Stimulated activated CD4-positive, alpha-beta T cell treated with anti-CD3 and anti-CD28 coated beads, Interleukin-15, amount 100 ng/mL, for 24 hours (primary cell): Measurements from ENCODE around the gene ORC6.
"Not testable (repeated sequence)": the region's sequence is repeated elsewhere in the genome, so short reads cannot be mapped to it uniquely, and the experiment has no call there.

Experiments used
- DNase-seq: peaks from one replicate; pipeline ENCODE4 v3.0.0-alpha.2; 2020

Gene ORC6, protein sequence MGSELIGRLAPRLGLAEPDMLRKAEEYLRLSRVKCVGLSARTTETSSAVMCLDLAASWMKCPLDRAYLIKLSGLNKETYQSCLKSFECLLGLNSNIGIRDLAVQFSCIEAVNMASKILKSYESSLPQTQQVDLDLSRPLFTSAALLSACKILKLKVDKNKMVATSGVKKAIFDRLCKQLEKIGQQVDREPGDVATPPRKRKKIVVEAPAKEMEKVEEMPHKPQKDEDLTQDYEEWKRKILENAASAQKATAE

DNA sequence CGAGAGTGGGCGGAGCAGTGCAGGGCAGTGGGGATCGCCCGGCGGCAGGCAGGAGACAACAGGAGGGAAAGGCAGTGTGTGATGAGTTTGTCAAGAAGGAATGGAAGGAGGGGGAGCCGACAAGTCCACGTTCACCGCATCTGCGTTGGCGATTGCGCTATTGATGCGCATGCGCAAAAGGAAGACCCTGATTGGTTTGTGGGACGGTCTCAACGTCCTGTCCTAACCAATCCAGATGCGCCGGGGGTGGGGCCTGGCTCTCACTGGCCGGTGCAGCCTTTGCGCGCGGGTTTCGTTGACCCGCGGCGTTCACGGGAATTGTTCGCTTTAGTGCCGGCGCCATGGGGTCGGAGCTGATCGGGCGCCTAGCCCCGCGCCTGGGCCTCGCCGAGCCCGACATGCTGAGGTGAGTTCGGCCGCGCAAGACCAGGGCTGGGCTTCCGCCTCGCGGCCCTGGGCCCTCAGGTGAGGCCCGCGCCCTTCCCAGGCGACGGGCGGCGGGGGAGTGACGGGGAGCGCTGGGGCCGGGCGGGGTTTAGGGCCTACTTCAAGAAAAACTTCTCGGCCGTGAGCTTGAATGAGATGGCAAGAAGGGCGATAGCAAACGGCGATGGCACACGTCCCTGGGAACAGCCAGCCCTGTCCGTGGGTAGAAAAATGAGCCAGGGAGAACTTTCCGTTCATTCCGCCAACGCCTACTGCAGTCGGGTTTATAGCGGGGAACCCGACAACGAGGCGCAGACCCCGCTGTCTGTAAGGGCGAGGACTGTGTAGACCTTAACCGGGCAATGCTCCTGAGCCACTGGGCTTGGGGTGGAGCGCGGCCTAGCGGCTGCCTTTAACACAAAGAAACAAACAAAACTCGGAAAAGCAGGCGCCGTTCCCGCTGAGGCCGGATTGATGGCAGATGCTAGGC lies at the start of gene ORC6:
Gene ORC6 (plus strand): TSS at position 295 of the 916 bp plus-strand sequence. CDS start 47 bp downstream, at position 342.
- peak; percentile 99 for DNase-seq

DNA sequence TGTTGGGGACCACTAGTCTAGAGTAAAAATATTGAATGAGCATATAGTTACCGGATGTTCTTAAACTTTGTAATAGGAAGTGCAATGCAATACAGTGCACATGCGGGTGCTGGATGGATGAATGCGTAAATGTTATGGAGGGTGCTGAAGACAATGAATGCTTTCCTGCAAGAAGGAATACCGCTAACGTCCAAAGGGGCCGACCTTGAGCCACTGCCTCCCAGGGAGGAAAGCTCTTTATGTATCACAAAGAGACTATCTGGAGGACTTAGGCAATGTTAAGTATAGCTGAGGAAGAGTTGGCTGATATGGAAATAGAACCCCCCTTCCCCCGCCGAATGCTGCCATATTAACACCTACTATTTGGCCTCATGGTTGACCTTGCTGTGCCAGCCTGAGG lies 40.8 kb upstream of the ORC6 start:
- DNase-seq: no peak

DNA sequence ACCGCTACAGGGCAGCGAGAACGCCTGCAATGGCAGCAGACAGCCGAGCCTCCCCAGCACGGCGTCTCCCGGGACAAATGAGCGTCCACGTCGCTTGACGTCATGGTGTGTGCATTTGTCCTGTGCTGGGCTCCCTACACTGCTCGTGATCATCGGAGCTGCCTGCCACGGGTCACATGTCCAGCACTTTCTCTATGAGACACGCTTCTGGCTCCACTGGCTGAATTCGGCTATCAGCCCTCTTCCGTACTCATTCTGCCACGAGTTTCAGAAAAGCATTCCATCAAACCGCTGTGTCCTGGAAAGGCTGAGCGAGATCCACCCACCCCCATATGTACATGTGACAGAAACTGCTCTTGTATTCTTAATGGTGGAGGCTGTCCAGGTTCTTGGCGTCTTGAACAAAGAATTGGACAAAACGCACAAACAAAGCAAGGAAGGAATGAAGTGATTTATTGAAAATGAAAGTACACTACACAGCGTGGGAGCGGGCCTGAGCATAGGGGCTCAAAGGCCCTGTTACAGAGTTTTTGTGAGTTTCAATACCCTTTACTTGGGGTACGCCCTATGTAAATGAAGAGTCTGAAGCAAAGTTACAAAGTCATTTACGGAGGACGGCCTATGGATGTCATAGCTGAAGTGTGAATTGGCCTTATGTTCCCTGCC lies 39.7 kb upstream of the ORC6 start:
- no peak for DNase-seq

DNA sequence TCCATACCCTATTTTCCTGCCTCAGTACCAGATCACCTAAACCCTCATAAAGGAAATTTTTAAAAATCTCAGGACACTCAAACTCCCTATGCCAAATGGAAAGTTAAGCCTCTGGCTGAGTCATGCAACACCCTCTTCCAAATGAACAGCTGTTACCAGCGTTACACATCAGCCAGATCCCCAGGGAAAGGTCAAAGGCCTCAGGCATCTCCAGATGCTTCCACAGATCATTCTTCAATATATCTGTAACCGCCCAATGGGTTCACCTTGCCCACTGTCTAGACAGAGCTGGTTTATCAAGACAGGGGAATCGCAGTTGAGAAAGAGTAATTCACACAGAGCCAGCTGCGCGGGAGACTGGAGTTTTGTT lies 39.2 kb upstream of the ORC6 start:
- DNase-seq: no peak

GRCh38 chr16:46651305-46651704 lies 38.2 kb upstream of the ORC6 start:
- no peak for DNase-seq

- peak; percentile 41 for DNase-seq
Measured at GRCh38 chr16:46658925-46659324, 30.5 kb upstream of the ORC6 start.

GRCh38 chr16:46662123-46662522 lies 27.3 kb upstream of the ORC6 start:
- no peak for DNase-seq

DNA sequence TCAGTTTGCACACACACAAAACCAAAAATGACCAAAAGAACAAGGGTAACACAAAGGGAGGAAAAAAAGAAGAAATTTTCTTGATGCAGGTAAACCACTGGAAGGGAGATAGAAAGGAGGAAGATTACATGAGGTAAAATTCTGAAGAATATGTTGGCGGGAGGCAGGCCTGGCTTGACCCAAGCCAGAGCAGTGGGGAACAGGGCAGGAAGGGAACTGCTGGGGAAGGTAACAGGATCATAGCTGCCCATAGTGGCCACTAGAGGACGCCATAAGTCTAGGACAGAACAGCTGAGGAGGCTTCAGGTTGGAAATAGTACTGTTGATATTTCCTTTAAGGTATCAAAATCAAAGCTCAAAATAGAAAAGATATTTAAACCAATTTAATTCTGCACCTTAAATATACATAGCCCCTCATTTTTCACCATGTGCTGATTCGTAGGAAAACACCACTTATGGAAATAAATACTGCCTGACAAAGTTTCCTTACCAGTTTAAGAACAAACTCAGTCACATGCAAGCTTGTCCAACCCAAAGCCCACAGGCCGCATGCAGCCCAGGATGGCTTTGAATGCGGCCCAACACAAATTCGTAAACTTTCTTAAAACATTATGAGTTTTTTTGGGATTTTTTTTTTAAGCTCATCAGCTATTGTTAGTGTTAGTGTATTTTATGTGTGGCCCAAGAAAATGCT lies 16.0 kb upstream of the ORC6 start:
- peak; percentile 49 for DNase-seq

DNA sequence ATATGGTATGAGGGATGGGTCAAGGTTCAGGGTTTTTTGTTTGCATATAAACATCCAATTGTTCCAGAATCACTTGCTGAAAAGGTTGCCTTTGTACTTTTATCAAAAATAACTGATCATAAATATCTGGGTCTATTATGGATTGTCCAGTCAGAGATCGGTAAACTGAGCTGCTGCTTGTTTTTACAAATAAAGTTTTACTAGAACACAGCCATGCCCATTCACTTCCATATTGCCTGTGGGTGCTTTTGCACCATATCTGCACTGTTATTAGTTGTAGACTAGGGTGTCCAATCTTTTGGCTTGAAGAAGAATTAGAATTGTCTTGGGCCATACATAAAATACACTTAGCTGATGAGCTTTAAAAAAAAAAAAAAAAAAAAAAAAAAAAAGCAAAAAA lies 11.5 kb upstream of the ORC6 start:
- DNase-seq: not testable (repeated sequence)

DNA sequence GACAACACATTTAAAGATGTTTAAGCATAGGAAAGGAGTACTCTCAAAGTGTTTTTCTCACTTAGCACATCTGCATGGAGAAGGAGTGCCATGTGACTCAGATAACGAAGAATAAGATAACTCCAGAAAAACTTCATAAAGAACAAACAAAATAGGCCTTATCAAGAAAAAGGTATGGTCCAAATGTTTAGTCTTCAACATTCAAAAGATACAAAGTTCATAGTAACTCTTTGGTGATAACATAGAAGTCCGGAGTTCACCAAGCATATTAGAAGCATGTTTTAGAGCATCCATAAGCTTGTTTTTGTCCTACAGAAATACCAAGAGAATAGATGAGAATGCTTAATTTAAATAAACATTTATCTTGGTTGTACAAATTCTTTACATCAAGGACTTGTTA lies 7.6 kb upstream of the ORC6 start:
- DNase-seq: not testable (repeated sequence)

- DNase-seq: no peak
Measured at GRCh38 chr16:46686815-46687473, 2.5 kb upstream of the ORC6 start.

DNA sequence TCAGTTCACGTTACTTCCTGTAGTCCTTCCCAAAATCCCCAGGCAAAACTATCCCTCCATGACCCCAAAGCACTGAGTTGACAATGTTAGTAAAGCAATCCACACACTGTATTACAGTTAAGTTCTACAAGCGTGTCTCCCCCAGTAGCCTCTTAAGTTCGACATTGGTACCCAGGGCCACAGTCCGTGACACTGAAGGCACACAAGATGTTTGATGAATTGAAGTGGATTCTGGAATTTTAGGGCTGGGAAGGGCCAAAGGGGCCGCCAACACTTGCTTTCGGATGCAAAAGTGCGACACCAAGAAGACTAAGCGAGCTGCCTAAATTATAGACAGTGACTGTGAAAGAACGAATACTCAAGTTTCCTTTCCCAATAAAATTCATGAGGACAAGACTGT lies 2.0 kb upstream of the ORC6 start:
- DNase-seq: no peak

DNA sequence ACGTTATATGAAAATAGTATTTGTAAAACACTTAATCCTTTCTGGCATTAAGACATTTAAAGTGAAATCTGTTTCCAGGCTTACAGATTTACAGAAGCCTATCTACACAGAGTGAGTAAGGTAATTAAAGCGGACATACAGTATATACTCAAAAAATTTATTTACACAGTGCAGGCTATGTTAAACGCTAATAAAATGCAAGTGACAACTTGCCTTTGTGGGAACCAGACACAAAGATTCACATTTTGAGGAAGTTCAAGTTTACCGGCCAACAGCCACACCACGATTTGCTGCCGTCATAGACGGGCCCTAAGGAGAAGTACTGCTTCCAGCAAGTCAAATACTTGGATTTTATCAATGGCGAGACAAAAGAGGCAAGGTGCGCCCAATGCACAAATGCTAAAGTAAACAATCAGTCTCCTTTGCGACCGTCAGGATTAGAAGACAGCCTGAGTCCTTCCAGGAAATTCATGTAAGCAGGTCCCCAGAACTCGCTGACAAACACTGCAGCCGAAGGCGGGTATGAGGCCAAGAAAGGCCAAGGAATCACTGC lies 1.3 kb upstream of the ORC6 start:
- no peak for DNase-seq

GRCh38 chr16:46688654-46689364 lies 650 bp upstream of the ORC6 start, which contains the start of gene VPS35:
Gene VPS35 (minus strand): TSS chr16:46689178. CDS start chr16:46689133, 45 bp downstream.
- DNase-seq: peak; percentile 100

- DNase-seq: peak; percentile 6
Measured at GRCh38 chr16:46690281-46691178, 1.1 kb downstream of the ORC6 start.

- DNase-seq: no peak
Measured at GRCh38 chr16:46691726-46692125, 2.3 kb downstream of the ORC6 start.

DNA sequence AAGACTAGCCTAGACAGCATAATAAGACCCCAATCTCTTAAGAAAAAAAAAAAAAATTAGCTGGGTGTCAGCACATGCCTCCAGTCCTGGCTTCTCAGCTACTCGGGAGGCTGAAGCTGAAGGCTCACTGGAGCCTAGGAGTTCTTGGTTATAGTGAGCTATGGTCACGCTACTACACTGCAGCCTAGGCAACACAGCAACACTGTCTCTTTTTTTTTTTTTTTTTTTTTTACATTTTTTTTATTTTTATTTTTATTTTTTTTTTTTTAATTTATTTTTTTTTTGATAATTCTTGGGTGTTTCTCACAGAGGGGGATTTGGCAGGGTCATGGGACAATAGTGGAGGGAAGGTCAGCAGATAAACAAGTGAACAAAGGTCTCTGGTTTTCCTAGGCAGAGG lies 4.1 kb downstream of the ORC6 start:
- DNase-seq: no peak

DNA sequence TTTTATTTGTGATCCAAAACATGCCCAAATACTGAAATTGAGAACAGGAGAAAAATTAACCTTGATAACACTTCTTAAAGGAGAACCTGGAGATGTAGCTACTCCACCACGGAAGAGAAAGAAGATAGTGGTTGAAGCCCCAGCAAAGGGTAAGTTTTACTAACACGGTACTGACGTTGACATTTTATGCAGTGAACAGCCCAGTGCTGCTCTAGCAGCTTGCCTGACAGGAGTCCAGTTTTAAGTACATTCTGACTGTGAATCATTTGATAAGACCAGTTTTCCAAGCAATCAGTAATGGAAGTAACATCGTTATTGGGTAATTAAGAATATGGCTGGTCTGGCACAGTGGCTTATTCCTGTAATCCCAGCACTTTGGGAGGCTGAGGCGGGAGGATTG lies 6.5 kb downstream of the ORC6 start:
- DNase-seq: no peak

DNA sequence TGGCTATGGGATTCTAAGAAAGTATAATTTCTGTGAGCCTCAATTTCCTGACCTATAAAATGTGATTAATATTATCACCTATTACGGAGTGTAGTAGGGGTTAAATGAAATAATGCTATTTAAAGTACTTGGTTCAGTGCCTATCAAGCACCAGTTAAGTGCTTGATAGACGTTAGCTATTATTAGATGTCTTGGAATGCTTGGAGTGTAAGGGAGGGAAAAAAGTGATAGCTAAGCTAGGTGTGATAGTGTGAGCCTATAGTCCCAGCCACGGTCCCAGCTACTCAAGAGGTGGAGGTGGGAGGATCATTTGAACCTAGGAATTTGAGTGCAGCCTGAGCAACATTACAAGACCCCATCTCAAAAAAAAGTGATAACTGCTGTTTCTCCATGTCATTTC lies 7.5 kb downstream of the ORC6 start:
- DNase-seq: no peak

GRCh38 chr16:46700048-46700447 lies 10.6 kb downstream of the ORC6 start:
- no peak for DNase-seq
